ENCODE measurements around the gene HEATR5B.

DNA sequence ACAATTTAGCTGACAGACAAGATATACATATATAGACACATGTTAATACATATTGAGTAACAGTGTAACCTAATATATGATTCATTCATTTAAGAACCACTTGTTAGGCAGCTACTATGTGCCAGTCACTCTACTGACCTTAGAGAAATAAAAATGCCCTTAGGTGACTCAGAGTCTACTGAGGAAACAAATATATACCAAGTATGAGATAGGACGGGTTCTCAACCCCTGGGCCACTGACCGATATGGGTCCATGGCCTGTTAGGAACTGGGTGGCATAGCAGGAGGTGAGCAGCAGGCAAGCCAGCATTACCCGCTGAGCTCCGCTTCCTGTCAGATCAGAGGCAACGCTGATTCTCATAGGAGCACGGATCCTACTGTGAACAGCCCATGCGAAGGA is 132.6 kb downstream of the HEATR5B start:
- TF ChIP-seq, protein P1, sequence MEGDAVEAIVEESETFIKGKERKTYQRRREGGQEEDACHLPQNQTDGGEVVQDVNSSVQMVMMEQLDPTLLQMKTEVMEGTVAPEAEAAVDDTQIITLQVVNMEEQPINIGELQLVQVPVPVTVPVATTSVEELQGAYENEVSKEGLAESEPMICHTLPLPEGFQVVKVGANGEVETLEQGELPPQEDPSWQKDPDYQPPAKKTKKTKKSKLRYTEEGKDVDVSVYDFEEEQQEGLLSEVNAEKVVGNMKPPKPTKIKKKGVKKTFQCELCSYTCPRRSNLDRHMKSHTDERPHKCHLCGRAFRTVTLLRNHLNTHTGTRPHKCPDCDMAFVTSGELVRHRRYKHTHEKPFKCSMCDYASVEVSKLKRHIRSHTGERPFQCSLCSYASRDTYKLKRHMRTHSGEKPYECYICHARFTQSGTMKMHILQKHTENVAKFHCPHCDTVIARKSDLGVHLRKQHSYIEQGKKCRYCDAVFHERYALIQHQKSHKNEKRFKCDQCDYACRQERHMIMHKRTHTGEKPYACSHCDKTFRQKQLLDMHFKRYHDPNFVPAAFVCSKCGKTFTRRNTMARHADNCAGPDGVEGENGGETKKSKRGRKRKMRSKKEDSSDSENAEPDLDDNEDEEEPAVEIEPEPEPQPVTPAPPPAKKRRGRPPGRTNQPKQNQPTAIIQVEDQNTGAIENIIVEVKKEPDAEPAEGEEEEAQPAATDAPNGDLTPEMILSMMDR (IDR thresholded peaks at IDR 0.05; ENCODE audit: insufficient read depth, low read depth, low read length): no peak
- no peak for TF ChIP-seq EZH2 (IDR thresholded peaks at IDR 0.05; ENCODE audit: insufficient read depth, low read length)

Measured in astrocyte (in vitro differentiated cells and primary cell).